HEK293 (cell line): Measurements from ENCODE around the gene RFTN1.

Experiments
- CTCF ChIA-PET: fragments of 350-600 bp; formaldehyde crosslinking; extraction: SDS; loops from one replicate; lab custom pipeline; 2021; ENCODE audit warnings: antibody characterized with exemption; lab: Yijun Ruan, JAX
- POLR2A ChIA-PET: fragments of 300-600 bp; formaldehyde crosslinking; extraction: SDS; loops from one replicate; lab custom pipeline; 2020; ENCODE audit warnings: antibody characterized with exemption, inconsistent platforms; lab: Yijun Ruan, JAX
- H3K27ac ChIP-seq: fragments of 200-500 bp; sonication (Bioruptor generic); 2 replicates; pipeline ENCODE4 v1.5.1; 2014; ENCODE audit warnings: low read depth, low read length, control low read depth, inconsistent platforms; ENCODE audit errors: extremely low read depth
- H3K36me3 ChIP-seq, 2 experiments: fragments of 200-500 bp in 1 of 2; sonication (Bioruptor generic) in 1 of 2; 1 replicate in 1 of 2; 2 replicates in 1 of 2; pipeline ENCODE4 v1.5.1; 2014 to 2017; ENCODE audit warnings: inconsistent platforms in 2 of 2, low read length in 2 of 2; ENCODE audit not compliant: control insufficient read depth in 2 of 2, insufficient read depth in 1 of 2
- H3K4me1 ChIP-seq: fragments of 200-500 bp; sonication (Bioruptor generic); 2 replicates; pipeline ENCODE4 v1.5.1; 2014; ENCODE audit warnings: mild to moderate bottlenecking, low read length, inconsistent platforms; ENCODE audit not compliant: control insufficient read depth, insufficient read depth
- H3K4me3 ChIP-seq: 2 replicates; pipeline ENCODE4 v1.5.1; 2011; ENCODE audit warnings: low read depth, mild to moderate bottlenecking, control low read depth, low read length, moderate library complexity
- H3K9me3 ChIP-seq: fragments of 200-500 bp; sonication (Bioruptor generic); 2 replicates; pipeline ENCODE4 v1.5.1; 2014; ENCODE audit warnings: low read depth, low read length, inconsistent platforms; ENCODE audit not compliant: control insufficient read depth, insufficient read depth
- GFI1B ChIP-seq: fragments of 450-650 bp; formaldehyde crosslinking; IDR thresholded peaks from 2 replicates; pipeline ENCODE4 v1.5.1; 2016; ENCODE audit warnings: missing biosample characterization, missing genetic modification characterization
- GLI4 ChIP-seq: fragments of 450-650 bp; formaldehyde crosslinking; IDR thresholded peaks from 2 replicates; pipeline ENCODE4 v1.5.1; 2016; ENCODE audit warnings: missing biosample characterization, missing genetic modification characterization
- KLF10 ChIP-seq: fragments of 450-650 bp; IDR thresholded peaks from 2 replicates; pipeline ENCODE4 v1.5.1; 2018; ENCODE audit warnings: missing biosample characterization, mild to moderate bottlenecking, missing genetic modification characterization
- PRDM1 ChIP-seq: fragments of 450-650 bp; formaldehyde crosslinking; IDR thresholded peaks from 2 replicates; pipeline ENCODE4; 2016; ENCODE audit warnings: missing biosample characterization, missing genetic modification characterization
- SALL2 ChIP-seq: fragments of 450-650 bp; formaldehyde crosslinking; IDR thresholded peaks from 2 replicates; pipeline ENCODE4 v1.5.0; 2017; ENCODE audit warnings: missing biosample characterization, mild to moderate bottlenecking, missing genetic modification characterization, borderline replicate concordance
- SCRT2 ChIP-seq: fragments of 450-650 bp; formaldehyde crosslinking; IDR thresholded peaks from 2 replicates; pipeline ENCODE4 v1.5.1; 2016; ENCODE audit warnings: missing biosample characterization, missing genetic modification characterization
- SP7 ChIP-seq: fragments of 450-650 bp; formaldehyde crosslinking; IDR thresholded peaks from 2 replicates; pipeline ENCODE4 v1.5.1; 2016; ENCODE audit warnings: missing biosample characterization, missing genetic modification characterization
- TCF7L2 ChIP-seq: IDR thresholded peaks from 2 replicates; pipeline ENCODE4 v1.6.1; 2011; ENCODE audit warnings: low read depth, mild to moderate bottlenecking, inconsistent platforms, low read length, moderate library complexity, borderline replicate concordance
- WT1 ChIP-seq: fragments of 450-650 bp; formaldehyde crosslinking; IDR thresholded peaks from 2 replicates; pipeline ENCODE4 v1.5.1; 2016; ENCODE audit warnings: missing biosample characterization, missing genetic modification characterization
- ZBTB17 ChIP-seq: fragments of 450-650 bp; formaldehyde crosslinking; IDR thresholded peaks from 2 replicates; pipeline ENCODE4 v1.5.1; 2016; ENCODE audit warnings: missing biosample characterization, missing genetic modification characterization
- ZBTB20 ChIP-seq: fragments of 450-650 bp; formaldehyde crosslinking; IDR thresholded peaks from 2 replicates; pipeline ENCODE4 v1.5.1; 2016; ENCODE audit warnings: missing biosample characterization, missing genetic modification characterization
- ZBTB48 ChIP-seq: fragments of 450-650 bp; formaldehyde crosslinking; IDR thresholded peaks from 2 replicates; pipeline ENCODE4 v1.5.1; 2016; ENCODE audit warnings: missing biosample characterization, missing genetic modification characterization
- ZNF138 ChIP-seq: fragments of 450-650 bp; formaldehyde crosslinking; IDR thresholded peaks from 2 replicates; pipeline ENCODE4 v1.5.1; 2016; ENCODE audit warnings: missing biosample characterization, missing genetic modification characterization, borderline replicate concordance
- ZNF221 ChIP-seq: fragments of 450-650 bp; formaldehyde crosslinking; IDR thresholded peaks from 2 replicates; pipeline ENCODE4 v1.5.1; 2017; ENCODE audit warnings: missing biosample characterization, missing genetic modification characterization, borderline replicate concordance
- ZNF366 ChIP-seq: fragments of 450-650 bp; formaldehyde crosslinking; conservative IDR thresholded peaks from 2 replicates; pipeline ENCODE4 v1.5.1; 2016; ENCODE audit warnings: missing biosample characterization, missing genetic modification characterization
- ZNF394 ChIP-seq: fragments of 450-650 bp; formaldehyde crosslinking; IDR thresholded peaks from 2 replicates; pipeline ENCODE4 v1.5.1; 2016; ENCODE audit warnings: missing biosample characterization, missing genetic modification characterization, mild to moderate bottlenecking, moderate library complexity, borderline replicate concordance
- ZNF404 ChIP-seq: fragments of 450-650 bp; formaldehyde crosslinking; IDR thresholded peaks from 2 replicates; pipeline ENCODE4 v1.5.1; 2017; ENCODE audit warnings: missing biosample characterization, missing genetic modification characterization
- ZNF571 ChIP-seq: fragments of 450-650 bp; formaldehyde crosslinking; IDR thresholded peaks from 2 replicates; pipeline ENCODE4 v1.5.0; 2017; ENCODE audit warnings: missing biosample characterization, missing genetic modification characterization
- ZNF629 ChIP-seq: fragments of 450-650 bp; formaldehyde crosslinking; IDR thresholded peaks from 2 replicates; pipeline ENCODE4 v1.5.1; 2017; ENCODE audit warnings: missing biosample characterization, missing genetic modification characterization
- ZSCAN30 ChIP-seq: fragments of 450-650 bp; IDR thresholded peaks from 2 replicates; pipeline ENCODE4 v1.5.1; 2018; ENCODE audit warnings: missing biosample characterization, mild to moderate bottlenecking, missing genetic modification characterization, moderate library complexity
- ZXDB ChIP-seq: fragments of 450-650 bp; formaldehyde crosslinking; IDR thresholded peaks from 2 replicates; pipeline ENCODE4 v1.5.1; 2016; ENCODE audit warnings: missing biosample characterization, missing genetic modification characterization
- TF ChIP-seq, protein P1 (sequence below): fragments of 450-650 bp; formaldehyde crosslinking; IDR thresholded peaks from 2 replicates; pipeline ENCODE4; 2016; ENCODE audit warnings: missing biosample characterization, missing genetic modification characterization
- TF ChIP-seq, protein P2 (sequence below): sonication (generic); formaldehyde crosslinking; IDR thresholded peaks from 2 replicates; pipeline ENCODE4 v1.8.1; 2022; ENCODE audit warnings: mild to moderate bottlenecking, moderate library complexity, missing genetic modification reagents
- TF ChIP-seq, protein P3 (sequence below): fragments of 450-650 bp; formaldehyde crosslinking; IDR thresholded peaks from 2 replicates; pipeline ENCODE4 v1.5.1; 2016; ENCODE audit warnings: missing biosample characterization, missing genetic modification characterization

RFTN1 gene

DNA sequence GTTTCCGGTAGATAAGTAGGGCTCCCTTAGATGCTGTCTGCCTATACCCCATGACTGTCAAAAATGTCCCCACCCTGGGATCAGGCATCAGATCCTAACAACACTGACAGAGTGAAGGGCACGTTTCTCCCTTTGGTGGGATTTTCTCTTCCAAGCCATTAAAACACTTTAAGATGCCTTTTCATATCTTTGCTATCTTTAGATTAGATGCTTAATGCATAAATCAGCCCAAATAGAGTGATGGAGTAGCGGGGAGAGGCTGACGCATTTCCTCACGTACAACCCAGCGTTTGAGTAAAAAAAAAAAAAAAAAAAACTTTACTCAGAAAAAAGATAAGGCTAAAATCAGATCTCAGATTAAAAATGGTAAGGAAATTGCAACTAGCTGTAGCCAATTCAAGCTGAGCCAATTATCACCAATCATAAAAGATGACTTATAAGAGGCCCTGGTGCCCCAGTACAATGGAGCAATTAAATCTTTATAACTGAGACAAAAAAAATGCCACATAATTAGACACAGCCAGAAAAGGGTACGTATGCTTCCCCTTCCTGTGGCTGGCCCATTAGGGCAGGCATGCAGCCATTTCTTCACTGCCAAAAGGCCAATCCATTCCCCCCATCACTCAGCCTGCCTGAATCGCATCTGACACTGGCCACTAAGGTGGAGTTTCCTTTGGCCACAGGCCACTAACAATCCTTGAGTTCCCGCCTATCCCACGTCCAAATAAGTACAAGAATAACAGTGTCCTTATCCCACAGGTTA, 45.0 kb downstream of the RFTN1 start (continued):
- TF ChIP-seq PRDM1 (no peak), ZNF221 (tag by site-specific recombination) (no peak), WT1 (tag by site-specific recombination) (no peak), TCF7L2 (no peak; the same call in 1 of the 2 replicates), ZXDB (tag by site-specific recombination) (no peak; the same call in 1 of the 2 replicates), ZNF394 (tag by site-specific recombination) (peak; percentile 77), ZBTB48 (tag by site-specific recombination) (no peak), ZSCAN30 (tag by site-specific recombination) (0 out of 2 replicates have a peak, but pooled peaks have one; percentile 32), GLI4 (tag by site-specific recombination) (no peak), SP7 (tag by site-specific recombination) (0 out of 2 replicates have a peak, but pooled peaks have one; percentile 13), ZNF571 (tag by site-specific recombination) (no peak), ZBTB17 (no peak), ZNF629 (tag by site-specific recombination) (peak; percentile 24; the same call in 1 of the 2 replicates), ZNF404 (tag by site-specific recombination) (no peak), GFI1B (tag by site-specific recombination) (0 out of 2 replicates have a peak, but pooled peaks have one; percentile 25), SALL2 (tag by site-specific recombination) (no peak), ZNF138 (tag by site-specific recombination) (no peak)
- TF ChIP-seq, protein P1, sequence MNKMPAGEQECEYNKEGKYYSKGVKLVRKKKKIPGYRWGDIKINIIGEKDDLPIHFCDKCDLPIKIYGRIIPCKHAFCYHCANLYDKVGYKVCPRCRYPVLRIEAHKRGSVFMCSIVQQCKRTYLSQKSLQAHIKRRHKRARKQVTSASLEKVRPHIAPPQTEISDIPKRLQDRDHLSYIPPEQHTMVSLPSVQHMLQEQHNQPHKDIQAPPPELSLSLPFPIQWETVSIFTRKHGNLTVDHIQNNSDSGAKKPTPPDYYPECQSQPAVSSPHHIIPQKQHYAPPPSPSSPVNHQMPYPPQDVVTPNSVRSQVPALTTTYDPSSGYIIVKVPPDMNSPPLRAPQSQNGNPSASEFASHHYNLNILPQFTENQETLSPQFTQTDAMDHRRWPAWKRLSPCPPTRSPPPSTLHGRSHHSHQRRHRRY (tag by site-specific recombination) = no peak
- TF ChIP-seq, protein P2, sequence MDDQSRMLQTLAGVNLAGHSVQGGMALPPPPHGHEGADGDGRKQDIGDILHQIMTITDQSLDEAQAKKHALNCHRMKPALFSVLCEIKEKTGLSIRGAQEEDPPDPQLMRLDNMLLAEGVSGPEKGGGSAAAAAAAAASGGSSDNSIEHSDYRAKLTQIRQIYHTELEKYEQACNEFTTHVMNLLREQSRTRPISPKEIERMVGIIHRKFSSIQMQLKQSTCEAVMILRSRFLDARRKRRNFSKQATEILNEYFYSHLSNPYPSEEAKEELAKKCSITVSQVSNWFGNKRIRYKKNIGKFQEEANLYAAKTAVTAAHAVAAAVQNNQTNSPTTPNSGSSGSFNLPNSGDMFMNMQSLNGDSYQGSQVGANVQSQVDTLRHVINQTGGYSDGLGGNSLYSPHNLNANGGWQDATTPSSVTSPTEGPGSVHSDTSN (CRISPR knock-in tag) = no peak
- TF ChIP-seq, protein P3, sequence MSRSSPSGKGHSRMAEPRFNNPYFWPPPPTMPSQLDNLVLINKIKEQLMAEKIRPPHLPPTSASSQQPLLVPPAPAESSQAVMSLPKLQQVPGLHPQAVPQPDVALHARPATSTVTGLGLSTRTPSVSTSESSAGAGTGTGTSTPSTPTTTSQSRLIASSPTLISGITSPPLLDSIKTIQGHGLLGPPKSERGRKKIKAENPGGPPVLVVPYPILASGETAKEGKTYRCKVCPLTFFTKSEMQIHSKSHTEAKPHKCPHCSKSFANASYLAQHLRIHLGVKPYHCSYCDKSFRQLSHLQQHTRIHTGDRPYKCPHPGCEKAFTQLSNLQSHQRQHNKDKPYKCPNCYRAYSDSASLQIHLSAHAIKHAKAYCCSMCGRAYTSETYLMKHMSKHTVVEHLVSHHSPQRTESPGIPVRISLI (tag by site-specific recombination) = peak; percentile 83

DNA sequence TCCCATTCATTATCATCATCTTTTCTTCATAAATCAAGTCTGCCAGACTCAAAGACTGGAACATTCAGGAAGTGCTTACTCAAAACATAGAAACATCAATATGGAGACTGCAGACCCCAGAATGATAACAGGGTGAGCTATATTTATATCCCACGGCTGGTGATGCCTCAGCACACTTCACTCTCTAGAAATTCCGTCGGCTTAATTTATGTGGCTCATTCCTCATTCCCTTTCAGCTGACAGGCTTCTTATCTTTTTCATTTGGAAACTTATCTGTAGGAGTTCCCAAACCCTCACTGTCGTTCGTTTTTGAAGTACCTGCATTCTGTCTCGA, 45.5 kb downstream of the RFTN1 start:
- ChIA-PET CTCF (no interaction called here), POLR2A (interaction anchor here (1.2 kb wide), 1 partner anchor 9 kb away, joined by 5 read pairs; no protein-coding TSS in a partner anchor)
- Histone ChIP-seq H3K4me3 (no peak overlapping the region), H3K36me3 (peaks cover 0 to 5% of the 10 kb centered on the region in 2 experiments; a peak in 1 of 3 replicates), H3K4me1 (peaks cover 15% of the 10 kb centered on the region), H3K9me3 (no peaks in the 10 kb centered on the region; the same call in 1 of the 2 replicates), H3K27ac (no peak overlapping the region)
- TF ChIP-seq SCRT2 (tag by site-specific recombination) (no peak), KLF10 (tag by site-specific recombination) (no peak), ZBTB20 (no peak), ZNF366 (tag by site-specific recombination) (no peak), TCF7L2 (peak; percentile 78), ZSCAN30 (tag by site-specific recombination) (no peak)
